NCI-H446 (cell line): ENCODE results near the gene MSH2.
"Not testable (repeated sequence)": the region's sequence is repeated elsewhere in the genome, so short reads cannot be mapped to it uniquely, and the experiment has no call there.

Source experiments
- DNase-seq, 2 experiments: peaks; one replicate each; lab custom pipeline; 2025; lab: John Stamatoyannopoulos, UW

The MSH2 gene

DNA sequence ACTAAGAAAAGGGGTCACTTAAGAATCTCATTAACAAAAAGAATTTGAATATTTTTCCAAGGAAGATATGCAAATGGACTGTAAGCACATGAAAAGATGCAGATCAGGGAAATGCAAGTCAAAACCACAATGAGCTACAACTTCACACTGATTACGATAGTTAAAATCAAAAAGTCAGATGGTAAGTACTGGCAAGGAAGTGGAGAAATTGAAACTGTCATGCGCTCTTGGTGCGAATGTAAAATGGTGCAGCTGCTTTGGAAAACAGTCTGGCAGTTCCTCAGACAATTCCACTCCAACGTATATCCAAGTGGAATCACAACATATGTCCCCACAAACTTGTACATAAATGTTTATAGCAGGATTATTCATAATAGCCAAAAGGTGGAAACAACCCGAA is 81.4 kb downstream of the MSH2 start:
- DNase-seq: no peak

DNA sequence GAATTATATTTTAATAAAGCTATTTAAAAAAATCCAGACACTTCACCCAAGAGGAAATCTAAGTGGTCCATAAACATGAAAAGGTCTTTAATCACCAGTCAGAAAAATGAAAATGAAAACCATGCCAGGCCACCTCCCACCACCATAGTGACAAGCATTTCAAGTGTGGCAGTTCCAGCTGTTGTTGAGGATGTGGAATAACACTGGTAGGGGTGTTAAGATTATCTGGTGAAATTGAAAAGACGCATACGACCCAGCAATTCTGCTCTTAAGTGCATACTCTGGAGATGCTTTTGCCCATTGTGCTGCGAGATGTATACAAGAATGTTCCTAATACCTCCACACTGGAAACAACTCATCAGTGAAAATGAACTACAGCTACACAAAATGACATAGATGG is 82.2 kb downstream of the MSH2 start:
- no peak for DNase-seq

DNA sequence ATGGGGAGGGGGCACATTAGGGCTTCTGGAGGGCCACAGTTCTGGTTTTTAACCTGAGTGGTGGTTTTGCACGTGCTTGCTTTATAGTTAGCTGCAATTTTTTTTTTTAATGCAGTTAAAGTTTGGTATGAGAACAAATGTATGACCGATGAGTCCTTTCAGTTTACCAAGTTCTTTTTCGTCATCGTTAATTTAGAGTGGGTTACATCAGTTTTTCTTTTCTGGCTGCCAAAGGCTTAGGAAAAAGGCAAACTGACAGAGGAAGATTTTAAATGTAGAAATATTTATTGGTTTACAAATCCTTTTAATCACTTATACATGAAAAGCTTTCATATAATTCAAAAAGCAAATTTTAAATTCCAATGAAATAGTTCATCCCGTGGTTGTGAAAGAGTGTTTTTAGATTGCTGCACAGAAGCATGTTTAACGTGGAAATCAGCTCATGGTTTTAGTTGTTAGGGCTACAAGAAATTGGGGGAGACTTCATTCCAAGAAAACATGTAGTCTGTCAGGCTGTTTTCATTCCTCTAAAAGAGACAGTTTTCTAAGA is 82.9 kb downstream of the MSH2 start:
- no peak for DNase-seq

DNA sequence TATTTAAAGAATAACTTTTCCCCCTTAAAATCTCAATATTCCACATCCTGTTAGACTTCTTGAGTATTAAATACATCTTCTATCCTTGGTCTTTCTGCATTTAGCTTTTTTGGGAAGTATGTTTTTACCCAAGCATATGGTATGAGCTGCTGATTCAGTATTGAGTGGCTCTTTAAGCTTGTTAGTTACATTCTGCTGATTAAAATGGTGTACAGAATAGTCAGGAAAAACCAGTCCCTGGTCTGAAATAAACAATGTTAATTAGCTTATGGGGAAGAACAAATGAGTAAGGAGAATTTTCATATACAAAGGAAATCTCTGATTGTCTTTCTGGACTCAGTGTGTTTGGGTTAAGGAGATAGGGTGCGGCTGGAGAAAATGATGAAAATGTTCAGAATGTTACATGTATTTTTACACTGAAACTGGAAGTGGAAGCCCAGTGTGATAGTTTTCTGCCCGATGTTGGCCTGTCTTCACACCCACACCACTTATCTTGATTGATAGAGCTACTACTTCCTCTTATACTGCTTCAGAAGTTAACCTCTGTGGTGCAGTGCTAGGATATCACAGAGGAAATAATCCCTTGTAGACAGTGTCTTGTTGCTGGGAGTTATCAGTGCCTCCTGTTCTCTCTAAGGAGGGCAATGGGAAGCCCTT is 84.0 kb downstream of the MSH2 start:
- DNase-seq: no peak

DNA sequence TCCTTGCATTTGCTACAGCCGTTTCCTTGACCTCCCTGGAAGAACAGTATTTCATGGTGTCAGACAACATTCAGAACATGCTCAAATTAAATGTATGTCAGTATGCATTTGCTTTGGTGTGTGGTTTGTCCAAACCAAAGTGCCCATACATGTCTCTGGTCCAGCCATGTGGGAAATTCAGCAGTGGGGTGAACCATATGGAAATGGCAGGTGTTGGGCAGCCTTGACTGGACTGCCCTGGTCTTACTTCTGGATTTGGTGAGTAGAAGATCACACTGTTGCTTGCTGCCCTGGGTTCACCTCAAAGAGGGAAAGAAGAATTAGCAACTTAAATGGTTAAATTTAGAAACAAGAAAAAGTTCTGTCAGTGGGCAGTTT is 84.5 kb downstream of the MSH2 start:
- DNase-seq: no peak

DNA sequence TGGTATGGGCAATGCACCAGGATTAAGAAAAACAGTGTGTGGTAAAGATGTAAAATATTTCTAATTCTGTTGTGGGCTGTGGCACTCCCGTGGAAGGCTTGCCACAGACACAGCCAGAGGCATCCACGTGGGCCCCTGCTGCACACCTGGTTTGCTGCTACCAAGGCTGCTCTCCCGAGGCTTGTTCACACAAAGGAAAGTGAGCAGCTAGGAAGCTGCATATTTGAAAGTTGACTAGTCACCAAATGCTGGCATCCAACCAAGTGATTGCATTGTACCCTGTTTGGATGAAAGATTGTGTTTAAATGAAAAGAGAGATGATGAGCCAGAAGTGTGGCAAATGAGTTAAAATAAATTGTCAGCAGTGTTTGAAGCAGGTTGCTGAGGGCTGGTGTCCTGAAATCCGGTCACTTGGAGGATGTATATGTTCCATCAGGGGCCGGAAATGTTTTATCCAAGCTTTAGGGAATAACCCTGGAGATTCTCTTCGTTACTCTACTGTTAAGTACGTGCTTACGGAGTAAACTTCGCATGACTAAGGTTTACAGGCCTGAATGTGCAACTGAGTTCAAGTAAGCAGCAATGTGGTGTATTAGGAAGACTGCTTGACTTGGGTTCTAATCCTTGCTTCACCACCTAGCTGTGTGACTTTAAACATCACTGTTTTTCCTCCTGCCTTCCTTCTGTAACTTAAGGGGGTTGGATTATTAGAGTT is 86.1 kb downstream of the MSH2 start:
- DNase-seq: no peak

DNA sequence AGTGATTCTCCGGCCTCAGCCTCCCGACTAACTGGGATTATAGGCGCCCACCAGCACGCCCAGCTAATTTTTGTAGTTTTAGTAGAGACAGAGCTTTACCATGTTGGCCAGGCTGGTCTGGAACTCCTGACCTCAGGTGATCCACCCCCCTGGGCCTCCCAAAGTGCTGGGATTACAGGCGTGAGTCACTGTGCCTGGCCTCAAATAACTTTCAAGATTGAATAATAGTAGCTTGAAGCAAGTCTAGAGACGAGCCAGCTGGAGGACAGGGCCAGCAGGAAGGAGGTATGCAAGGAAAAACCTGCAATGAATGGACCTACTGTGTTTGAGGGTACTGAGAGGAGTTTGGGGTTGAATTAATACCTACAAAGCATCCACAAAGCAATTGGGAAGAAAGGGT is 87.5 kb downstream of the MSH2 start:
- DNase-seq: no peak

DNA sequence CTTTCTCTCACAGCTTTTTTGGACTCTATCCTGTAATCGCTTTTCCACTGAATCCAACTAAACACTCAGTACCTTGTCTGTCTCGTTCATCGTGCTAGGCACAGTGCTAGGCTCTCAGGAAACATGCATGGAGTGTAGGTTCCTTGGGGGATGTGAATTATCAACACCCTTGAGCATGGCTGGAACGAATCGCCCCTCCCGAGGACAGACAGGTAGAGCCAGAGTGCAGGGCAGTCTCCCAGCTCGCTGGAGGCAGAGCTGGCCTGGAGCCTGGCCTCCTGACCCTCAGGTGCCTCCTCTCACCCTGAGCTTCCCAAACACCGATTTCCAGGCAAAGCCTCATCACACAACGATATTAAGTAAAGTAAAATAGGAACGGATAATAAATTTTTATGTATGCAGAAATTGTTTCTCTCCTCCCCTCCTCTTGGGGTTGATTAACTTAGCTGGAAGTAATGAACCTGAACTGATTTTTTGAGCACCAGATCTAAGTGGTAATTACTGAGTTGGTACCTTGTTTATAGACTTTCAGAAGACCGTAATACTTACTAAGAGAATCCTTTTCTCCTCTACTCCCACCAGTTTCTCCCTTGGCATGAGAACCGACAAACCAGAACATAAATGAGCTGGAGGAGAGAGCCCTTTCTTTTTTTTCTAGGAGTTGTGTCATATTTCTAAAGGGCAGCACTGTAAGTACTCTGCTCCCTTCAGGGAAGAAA is 90.5 kb downstream of the MSH2 start:
- DNase-seq: no peak

DNA sequence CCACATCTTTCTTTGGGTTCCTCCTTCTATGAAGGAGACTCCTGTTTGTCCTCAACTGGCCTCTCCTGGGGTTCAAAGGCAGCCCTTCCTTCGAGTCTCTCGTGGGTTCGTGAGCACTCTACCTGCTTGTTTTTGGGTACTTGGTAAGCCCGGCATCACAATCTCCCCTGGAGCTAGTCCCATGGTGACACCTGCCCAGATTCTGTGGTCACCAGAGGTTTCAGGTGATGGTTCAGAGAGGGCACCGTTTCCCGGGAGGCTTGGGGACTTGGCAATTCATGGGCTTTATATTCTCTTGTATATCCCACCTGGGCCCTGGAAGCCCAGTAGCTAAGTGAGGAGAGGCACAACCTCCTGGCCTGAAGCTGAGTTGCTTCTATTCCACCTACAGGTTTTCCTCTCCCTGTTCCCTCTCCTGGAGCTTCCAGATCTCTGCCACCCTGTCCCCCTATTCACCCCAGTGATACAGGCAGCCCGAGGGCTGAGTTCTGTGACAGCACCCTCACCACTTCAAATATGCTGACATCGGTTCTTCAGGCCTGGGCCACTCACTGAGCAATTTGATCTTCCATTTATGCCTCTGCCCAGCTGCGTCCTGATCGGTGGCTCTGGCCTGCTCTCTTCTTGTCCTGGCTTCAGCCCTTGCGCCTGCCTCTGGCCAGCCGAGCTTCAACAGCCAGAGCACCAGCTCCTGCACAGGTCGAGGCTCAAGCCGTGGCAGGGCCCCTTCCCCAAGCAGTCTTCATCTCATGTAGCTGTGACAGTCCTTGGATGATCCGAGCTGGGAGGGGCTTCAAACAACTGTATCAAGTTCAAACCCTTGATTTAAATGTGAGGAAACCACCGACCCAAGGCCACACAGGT is 91.5 kb downstream of the MSH2 start:
- no peak for DNase-seq

DNA sequence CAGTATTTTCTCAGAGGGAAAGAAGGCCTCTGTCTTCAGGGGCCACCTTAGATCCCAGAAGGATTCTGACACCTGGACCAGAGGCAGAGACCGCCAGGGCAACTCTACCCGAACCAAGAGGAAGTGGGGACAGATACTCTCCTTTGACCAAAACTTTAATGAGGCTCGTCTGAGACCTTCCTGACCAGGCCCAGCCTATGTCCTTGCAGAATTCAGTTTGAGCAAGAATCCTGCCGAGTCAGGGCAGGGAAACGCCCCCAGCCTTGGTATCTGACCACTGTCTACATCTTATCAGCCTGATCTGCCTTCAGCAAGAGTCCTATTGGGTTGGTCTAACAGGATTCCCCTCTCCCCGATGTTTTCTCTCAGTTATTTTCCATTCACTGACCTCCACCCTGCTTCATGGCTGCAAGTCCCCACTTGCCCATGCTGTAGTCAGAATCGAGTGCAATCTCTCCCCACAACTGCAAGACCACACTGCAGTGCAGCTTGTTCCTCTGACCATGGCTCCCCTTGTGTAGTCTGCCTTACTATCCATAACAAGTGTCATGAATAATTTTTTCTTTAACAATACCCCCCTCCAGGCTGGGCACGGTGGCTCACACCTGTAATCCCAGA is 95.0 kb downstream of the MSH2 start:
- DNase-seq: no peak

DNA sequence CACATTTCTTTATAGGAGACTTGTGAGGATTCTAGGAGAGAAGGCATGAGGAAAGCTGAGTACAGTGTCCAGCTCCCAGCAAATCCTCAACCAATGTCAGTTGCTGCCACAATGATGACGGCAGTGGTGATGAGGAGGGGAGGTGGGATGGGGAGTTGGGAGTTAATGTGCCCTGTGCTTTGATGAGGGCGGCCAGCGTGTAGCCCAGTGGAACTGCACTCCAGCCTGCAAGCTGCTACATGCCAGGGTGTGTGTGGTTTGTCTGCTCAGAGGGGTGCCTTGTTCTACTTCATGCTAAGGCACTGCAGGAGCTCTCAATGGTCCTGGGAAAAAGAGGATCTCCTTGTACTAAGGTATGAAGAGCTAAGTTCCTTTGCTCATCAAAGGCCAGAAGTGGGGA is 96.1 kb downstream of the MSH2 start:
- DNase-seq: no peak

DNA sequence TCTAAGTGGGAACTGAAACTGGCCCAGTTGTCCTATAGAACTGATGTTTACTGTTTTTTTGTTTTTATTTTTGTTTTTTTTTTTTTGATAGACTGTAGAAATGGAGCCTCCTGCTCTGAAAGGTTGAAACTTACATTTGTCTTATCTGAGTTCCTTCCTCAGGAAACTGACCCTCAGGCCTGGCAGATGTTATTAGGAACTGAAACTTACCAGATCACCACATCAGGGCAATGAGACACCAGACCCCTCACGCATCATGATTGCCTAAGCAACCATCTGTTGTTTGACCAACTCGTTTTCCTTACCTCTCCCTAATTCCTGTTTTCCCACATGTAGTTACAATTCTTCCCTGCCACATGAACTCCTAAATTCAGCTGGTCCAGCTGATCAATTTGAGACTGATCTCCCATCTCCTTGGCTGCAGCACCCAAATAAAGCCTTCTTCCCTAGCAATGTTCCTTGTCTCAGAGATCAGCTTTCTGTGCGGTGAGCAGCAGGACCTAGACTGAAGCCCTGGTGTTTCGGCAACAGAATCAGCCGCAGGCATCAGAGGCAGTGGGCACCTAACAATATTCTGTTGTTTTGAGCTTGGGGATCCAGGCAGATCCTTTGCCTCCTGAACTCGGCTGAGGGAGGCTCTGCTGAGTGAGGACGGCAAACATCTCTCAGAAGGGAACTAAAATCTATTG is 96.8 kb downstream of the MSH2 start:
- no peak for DNase-seq

DNA sequence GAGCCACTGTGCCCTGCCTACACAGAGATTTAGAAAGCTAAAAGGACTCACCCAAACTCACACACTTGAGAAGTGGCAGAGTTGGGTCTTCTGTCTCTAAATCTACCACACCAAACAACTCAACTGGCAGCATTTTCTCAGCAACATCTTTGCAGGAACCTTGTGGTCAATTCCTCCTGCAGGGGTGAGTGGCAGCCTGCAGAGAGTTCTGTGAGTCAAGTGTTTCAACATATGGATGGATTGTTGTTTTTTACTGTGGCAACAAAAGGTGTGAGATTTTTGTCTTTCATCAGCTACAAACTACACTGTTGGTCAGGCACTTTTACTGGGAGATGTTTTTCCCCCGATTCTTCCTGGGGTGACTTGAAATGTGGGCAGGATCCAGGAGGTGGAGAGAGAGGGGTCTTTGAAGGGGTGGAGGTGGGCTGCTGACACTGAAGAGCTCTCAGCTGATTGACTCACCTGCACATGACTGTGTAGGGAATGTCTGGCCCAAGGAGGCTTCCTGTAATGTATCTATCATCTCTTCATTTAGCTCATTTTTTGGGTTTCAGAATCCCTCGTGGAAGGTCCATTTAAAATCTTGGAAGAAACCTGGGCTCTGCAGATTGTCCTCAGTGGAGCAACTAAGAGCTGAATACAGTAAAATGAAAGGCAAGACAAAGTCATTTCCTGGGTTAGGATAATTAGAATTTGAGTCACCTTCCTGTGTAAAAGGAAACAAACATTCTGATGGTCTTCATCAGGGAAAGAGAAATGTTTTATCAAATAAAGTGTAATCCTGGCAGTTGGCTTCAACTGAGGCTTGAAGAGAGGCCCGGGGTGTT is 98.6 kb downstream of the MSH2 start:
- no peak for DNase-seq

DNA sequence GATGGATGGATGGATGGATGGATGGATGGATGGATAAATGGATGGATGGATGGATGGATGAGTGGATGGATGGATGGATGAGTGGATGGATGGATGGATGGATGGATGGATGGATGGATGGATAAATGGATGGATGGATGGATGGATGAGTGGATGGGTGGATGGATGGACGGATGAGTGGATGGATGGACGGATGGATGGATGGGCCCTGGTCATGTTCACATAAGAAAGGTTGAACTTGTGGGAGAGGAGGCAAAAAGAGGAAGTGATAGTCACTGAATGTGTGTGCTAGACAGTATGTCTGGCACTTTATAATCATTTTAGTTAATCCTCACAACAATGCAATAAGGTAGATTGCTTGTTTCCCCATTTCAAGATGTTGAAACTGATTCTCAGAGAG is 99.5 kb downstream of the MSH2 start:
- DNase-seq: not testable (repeated sequence)

DNA sequence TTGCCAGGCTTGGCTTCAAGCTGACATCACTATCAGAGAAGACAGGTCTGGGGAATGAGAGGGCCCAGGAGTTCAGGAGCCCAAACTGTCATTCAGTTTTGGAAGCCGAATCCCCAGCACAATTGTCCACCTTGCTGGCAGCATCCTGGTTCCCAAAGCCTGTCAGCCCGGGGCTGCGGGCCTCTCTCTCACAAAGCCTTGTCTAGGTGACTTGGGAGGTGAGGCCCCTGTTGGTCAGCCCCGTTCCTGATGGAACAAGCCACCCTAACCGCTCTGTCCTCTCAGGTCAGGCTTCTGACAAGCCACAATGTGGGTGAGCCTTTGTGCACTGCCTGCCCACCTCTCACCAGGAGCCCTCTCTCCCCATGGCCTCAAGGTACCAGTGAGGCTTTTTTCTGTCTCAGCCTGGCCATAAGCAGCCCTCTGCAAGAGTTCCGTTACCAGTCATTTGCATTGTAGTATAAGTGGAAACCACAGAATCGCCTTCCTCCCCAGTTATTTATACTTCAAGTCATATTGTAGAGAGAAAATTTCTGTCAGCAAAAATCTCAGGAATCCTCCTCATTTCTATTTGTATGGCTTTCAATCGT is 100.6 kb downstream of the MSH2 start:
- no peak for DNase-seq

DNA sequence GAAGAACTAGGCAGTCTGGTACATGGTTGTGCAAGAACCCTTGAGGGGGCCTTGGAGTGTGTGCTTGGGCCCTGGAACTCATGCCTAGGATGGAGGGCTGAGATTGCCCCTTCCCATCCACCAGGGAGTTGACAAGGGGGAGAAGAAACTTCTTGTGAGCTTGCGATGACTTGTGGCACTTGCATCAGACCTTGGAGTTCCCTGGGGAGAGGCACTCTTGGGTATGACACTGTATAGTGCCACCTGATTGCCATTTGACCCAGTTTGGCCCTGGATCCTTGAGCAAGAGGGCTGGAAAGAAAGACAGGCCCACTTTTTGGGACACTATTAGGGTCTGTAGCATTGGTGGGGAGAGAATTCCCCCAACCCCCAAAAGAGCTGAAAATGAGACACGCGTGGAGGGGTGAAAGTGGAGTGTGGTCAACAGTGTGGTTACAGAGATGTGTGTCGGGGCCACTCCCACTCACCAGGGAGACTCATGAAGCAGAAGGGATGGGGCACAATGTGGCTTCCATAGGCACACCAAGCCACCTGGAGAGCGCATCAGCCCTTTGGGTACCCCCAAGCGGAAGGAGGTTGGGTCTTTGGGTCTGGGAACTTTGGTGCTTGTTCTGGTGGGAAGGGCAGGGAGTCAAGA is 101.3 kb downstream of the MSH2 start:
- DNase-seq: no peak

DNA sequence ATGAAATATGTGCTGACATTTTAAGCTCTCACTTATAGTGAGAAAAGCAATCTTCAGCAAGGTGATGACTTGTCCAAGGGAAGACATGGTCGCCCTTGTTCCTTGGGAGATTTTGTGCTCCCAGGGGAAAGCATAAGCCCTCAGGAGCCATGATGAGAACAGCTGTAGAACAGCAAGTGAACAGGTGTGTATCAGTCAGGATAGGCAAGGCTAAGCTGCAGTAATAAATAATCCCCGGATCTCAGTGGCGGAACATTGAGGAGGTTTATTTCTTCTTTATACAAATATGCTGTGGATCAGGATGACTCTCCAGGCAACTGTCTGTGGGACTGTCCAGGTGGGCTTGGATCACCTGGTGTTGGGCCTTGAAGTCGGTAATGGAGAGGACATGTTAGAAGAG is 103.1 kb downstream of the MSH2 start:
- DNase-seq: no peak

DNA sequence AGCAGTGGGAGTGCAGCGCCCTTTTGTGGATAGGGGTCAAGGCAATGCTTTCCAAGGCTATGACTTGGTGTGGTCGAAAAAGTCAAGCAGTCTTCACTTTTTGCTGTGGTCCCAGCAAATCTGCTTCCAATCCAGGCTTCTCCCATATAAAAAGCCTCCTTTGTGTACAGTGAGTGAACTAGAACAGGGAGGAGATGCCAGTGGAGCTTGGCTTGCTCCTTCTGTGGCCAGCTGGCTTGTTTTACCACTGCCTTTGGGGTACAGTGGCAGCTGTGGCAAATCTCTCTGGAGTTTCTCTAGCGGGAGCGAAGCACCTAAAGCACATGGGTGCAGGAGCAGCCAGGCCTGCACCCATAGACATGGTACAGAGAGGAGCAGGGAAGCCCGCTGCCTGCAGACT is 103.5 kb downstream of the MSH2 start:
- no peak for DNase-seq

DNA sequence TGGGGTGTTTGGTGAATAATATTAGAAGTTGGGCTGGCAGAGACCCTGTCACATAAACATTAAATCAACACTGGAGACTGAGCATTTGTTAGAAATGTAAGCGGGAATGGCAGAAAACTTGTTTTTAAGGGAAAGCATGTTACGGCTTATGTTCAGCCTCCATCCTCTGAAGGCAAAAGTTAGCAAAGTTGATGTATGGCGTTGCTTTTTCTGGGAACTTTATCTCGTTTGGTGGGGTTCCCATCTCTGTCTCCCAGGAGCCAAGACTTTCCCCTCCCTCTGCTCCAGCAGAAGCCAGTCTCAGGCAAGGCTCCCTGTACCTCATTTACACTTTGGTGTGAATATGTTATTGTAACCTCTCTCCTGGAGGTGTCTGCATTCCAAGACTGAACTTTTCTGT is 105.1 kb downstream of the MSH2 start:
- no peak for DNase-seq
